GM06990 (cell line): ENCODE data around the gene ATRX.
"Not testable (repeated sequence)": the region's sequence is repeated elsewhere in the genome, so short reads cannot be mapped to it uniquely, and the experiment has no call there.

Source experiments
- DNase-seq: peaks from one replicate; pipeline ENCODE4 v3.0.0-alpha.2; 2011; ENCODE audit not compliant: insufficient read length; ENCODE audit errors: extremely low read depth
- H3K27me3 ChIP-seq: replicated peaks from 2 replicates; pipeline ENCODE4 v1.6.0; 2011; ENCODE audit warnings: low read length; ENCODE audit not compliant: control insufficient read depth, insufficient read depth
- H3K36me3 ChIP-seq: 2 replicates; pipeline ENCODE4 v1.5.1; 2011; ENCODE audit warnings: low read length; ENCODE audit not compliant: control insufficient read depth, insufficient read depth
- H3K4me3 ChIP-seq: replicated peaks from 2 replicates; pipeline ENCODE4 v1.5.1; 2011; ENCODE audit warnings: low read depth, mild to moderate bottlenecking, control low read depth, low read length
- CTCF ChIP-seq: IDR thresholded peaks from 2 replicates; pipeline ENCODE4 v1.5.1; 2011; ENCODE audit warnings: low read length, control low read depth, mild to moderate bottlenecking, inconsistent platforms; ENCODE audit not compliant: insufficient read depth, poor library complexity, severe bottlenecking

ATRX gene

GRCh38 chrX:77785486-77786364, at the start of gene ATRX:
Gene ATRX, minus strand, starts transcription at chrX:77786216. Its CDS starts 215 bp downstream, at chrX:77786001.
- no peaks in the 10 kb centered on the region for H3K36me3 ChIP-seq
- DNase-seq: peak; percentile 80
- TF ChIP-seq CTCF: no peak
- no peaks in the 10 kb centered on the region for H3K27me3 ChIP-seq
- H3K4me3 ChIP-seq: peak within 1 kb of the TSS; percentile 60

- H3K4me3 ChIP-seq, H3K36me3 ChIP-seq, DNase-seq, H3K27me3 ChIP-seq: not testable (repeated sequence)
These were observed 45.5 kb upstream of the ATRX start for GRCh38 chrX:77831544-77831943.

GRCh38 chrX:77821989-77822388, 36.0 kb upstream of the ATRX start:
- not testable (repeated sequence) for H3K36me3 ChIP-seq, H3K4me3 ChIP-seq, H3K27me3 ChIP-seq, DNase-seq

- no peaks in the 10 kb centered on the region; the same call in 1 of the 2 replicates for H3K36me3 ChIP-seq
- DNase-seq: no peak
- no peaks in the 10 kb centered on the region for H3K27me3 ChIP-seq
- TF ChIP-seq CTCF: no peak
- H3K4me3 ChIP-seq: no peak overlapping the region
These were observed 34.2 kb upstream of the ATRX start for GRCh38 chrX:77820091-77820727.

- no peak for TF ChIP-seq CTCF
- Histone ChIP-seq H3K27me3 (no peaks in the 10 kb centered on the region), H3K4me3 (no peak overlapping the region), H3K36me3 (no peaks in the 10 kb centered on the region)
- DNase-seq: peak; percentile 1
These were observed 28.2 kb upstream of the ATRX start for GRCh38 chrX:77814210-77814609.

- no peaks in the 10 kb centered on the region for H3K27me3 ChIP-seq
- no peaks in the 10 kb centered on the region for H3K36me3 ChIP-seq
- no peak for DNase-seq
- TF ChIP-seq CTCF: no peak
- no peak overlapping the region for H3K4me3 ChIP-seq
These were observed 16.2 kb upstream of the ATRX start for GRCh38 chrX:77802201-77802600.
